UCSD-AML1 (cell line): Measurements from ENCODE around the gene COL20A1.
"Not testable (repeated sequence)": the region's sequence is repeated elsewhere in the genome, so short reads cannot be mapped to it uniquely, and the experiment has no call there.

Source experiments
- DNase-seq: peaks from one replicate; lab custom pipeline; 2025; ENCODE audit not compliant: unreplicated experiment; lab: John Stamatoyannopoulos, UW

Gene COL20A1

DNA sequence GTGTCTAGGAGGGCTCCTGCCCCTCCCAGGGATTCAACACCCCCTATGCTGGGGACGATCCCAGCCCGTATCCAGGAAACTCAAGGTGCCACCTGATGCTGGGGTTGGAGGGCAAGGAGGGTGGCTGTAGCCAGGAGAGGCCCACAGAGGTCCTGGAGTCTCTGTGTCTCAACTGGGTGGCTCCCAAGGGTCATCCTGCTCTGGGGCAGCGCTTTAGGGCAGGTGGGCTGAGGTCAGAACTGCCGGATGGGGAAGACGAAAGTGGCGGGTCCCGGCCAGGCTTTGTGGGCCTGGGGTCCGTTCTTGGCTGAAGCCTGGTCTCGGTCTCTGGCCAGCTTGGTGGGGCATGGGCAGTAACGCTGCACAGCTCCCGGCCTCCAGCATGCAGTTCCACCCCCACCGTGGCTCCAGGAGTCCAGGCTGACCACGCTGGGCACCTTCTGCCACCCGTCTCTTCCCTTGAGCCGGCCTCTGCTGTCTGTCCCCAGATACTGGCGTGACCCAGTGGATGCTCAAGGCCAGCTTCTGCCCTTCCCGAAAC, 2.8 kb upstream of the COL20A1 start:
- DNase-seq, result no peak

DNA sequence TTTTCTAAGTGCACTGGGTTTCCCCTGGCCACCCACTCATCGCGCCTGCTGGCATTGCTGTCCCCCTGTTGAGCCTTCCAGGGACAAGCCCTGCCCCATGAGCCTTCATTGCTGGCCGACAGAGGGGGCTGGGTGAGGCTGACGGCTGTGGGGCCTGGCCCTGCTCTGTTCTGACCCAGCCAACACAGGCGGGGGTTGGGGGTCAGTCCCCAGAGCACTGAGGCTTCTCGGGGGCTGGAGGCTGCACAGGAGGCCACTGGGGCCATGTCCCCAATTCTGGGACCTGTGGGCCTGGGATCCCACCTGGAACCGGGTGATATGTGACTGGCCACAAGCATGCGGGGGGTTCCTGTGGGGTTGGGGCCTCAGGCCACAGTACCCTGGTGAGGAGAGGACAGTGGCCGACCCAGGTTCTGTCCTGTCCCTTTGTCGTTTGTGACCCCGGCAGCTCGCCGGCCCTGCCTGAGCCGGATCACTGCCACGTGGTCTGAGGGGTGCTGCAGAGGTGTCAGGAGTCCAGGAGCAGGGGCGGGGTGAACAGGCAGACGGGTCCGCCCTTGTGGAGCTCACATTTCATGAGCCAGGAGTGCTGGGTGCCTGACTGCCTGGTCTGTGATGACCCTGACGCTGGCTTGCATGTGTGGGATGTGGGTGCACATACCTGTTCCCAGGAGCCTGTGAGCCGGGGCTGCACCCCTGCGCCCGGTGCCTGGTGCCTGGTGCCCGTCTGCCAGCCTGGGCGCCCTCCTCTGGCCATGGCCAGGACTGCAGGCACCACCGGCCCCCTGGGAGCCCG, 2.1 kb upstream of the COL20A1 start:
- DNase-seq, result peak; percentile 23

- DNase-seq, result no peak
Measured at GRCh38 chr20:63291811-63292210, 1.2 kb upstream of the COL20A1 start.

DNA sequence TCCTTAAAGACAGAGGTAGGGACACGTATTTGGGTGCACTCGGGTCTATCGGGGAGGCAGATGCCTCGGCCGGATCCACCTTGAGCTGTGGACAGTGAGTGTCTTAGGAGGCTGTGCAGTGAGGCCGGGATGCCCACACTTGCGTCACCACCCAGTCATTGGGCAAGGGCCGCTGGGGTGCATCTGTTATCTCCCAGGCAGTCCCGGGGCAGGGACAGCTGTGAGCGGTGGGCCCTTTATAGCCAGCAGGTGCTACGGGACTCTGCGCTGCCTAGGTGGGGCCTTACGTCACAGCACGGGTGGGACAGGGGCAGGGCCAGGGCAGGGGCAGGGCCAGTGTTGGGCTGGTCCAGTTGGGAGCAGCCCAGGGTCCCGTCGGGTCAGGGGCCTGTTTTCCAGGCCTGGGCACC, 689 bp upstream of the COL20A1 start:
- no peak for DNase-seq

DNA sequence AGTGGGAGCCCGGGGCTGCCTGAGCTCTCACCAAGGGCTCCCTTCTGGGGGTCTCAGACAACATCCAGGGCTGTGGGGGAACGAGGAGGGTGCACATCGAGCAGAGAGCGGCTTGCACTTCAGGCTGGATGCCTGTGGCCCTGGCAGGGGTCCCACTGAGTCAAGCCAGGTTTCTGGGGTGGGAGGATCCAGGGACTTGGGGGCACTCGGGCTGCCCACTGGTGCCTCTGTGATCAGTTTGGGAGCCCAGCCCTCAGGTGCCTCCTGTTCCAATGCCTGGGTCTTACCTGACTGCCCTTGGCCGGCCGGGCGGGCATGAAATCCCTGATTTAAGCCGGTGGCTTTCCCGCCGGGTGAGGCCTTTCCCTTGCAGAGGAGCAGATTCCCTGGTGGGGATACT, 470 bp downstream of the COL20A1 start:
- DNase-seq, result no peak

DNA sequence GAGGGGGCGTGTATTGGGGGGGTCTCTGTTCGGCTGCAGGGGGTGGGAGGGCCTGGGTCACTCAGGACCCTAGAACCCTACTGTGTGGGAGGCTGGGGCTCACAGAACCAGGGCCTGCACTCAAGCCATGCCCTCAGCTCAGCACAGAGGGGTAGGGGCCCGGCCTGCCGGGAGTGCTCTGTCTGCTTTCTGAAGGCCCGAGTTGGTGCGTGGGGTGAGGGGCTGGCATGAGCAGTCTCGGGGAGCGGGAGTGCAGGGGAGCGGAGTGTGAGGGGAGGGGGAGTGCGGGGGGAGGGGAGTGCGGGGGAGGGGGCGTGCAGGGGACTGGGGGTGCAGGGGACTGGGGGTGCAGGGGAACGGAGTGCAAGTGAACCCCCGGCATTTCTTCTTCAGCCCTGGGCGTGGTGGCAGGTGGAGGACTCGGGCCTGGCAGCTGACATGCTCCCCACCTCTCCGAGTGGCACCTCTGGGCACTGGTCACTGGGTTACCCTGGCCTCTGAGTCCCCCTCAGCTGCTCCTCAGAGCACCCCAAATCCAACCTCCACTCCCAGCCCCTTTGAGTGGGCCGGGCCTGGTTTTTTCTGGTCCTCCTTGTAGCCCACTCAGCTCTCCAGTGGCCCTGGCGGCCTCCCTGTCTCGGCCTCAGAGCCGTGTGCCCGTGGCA, 1.0 kb downstream of the COL20A1 start:
- no peak for DNase-seq

- no peak for DNase-seq
Measured at GRCh38 chr20:63294536-63294900, 1.5 kb downstream of the COL20A1 start.

- no peak for DNase-seq
Measured at GRCh38 chr20:63295018-63295417, 2.0 kb downstream of the COL20A1 start.

- no peak for DNase-seq
Measured at GRCh38 chr20:63295422-63295821, 2.4 kb downstream of the COL20A1 start.

- no peak for DNase-seq
Measured at GRCh38 chr20:63295846-63296245, 2.9 kb downstream of the COL20A1 start.

DNA sequence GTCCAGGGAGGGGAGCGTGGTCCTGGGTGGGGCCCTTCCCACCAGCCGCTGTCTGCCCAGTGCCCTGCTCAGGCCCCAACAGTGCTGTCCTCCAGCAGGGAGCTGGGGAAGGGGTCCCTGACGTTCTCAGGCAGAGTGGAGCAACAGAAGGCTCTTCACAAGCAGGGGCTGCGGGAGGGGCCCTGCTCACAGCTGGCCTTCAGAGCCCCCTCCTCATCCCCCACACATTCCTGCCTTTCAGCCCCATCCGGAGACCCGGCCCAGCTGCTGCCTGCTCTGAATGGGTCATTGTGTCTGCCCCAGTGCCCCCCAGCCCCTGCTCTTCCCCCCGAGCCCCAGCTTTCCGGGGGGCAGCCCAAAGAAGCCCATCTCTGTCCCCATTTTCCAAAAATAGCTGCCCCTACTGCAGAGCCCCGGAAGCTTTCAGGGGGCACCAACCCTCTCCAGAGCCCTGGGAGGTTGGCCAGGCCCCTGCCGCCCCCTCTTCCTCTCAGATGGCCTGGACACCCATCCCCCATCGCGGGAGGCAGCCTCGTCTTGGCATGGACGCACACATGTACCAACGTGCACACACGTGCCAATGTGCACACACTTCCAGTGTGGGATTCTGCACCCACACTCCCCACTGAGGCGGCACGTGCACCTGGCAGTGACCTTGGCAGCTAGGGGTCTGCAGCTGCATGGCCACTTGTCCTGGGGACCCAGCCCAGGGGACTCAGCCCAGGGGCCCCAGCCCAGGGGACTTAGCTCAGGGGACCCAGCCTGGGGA, 3.7 kb downstream of the COL20A1 start:
- no peak for DNase-seq

DNA sequence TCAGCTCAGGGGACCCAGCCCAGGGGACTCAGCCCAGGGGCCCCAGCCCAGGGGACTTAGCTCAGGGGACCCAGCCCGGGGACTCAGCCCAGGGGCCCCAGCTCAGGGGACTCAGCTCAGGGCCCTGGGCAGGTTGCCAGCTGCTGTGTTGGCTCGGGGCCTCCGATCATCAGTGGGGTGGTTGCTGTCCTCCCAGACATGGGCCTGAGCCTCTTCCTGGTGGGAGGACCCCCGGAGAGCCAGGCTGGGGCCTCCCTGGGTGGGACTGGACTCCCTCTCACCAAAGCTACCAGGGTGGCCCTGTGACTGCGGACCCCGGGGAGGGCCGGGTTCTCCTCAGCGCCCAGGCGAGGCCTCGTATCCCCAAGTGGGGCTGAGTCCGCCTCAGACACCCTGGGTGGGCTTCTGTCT, 4.4 kb downstream of the COL20A1 start:
- DNase-seq, result no peak

DNA sequence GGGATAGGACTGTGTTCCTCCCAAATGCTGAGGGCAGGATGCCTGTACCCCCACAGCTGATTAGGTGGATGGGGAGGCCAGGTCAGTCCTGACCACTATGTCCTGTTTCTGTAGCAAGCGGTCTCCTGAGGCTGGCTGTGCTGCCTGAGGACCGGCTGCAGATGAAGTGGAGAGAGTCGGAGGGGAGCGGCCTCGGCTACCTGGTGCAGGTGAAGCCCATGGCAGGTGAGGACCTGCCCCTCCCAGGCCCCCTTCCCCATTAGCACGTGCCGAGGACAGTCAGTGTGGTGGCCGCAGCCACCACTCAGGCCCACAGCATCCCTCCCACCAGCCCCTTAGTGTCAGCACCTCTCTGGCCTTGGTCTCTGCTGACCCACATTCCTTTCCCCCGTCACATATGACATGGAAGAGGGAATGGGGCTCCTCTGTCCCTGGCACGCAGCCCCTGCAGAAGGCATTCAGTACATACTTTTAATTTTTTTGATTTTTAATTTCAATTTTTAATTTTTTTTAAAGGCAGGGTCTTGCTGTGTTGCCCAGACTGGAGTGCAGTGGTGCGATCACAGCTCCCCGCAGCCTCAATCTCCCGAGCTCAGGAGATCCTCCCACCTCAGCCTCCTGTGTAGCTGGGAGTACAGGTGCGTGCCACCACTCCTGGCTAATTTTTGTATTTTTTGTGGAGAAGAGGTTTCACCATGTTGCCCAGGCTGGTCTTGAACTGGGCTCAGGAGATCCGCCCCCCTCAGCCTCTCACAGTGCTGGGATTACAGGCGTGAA, 5.0 kb downstream of the COL20A1 start:
- DNase-seq, result no peak

- no peak for DNase-seq
Measured at GRCh38 chr20:63298731-63299312, 5.8 kb downstream of the COL20A1 start.

DNA sequence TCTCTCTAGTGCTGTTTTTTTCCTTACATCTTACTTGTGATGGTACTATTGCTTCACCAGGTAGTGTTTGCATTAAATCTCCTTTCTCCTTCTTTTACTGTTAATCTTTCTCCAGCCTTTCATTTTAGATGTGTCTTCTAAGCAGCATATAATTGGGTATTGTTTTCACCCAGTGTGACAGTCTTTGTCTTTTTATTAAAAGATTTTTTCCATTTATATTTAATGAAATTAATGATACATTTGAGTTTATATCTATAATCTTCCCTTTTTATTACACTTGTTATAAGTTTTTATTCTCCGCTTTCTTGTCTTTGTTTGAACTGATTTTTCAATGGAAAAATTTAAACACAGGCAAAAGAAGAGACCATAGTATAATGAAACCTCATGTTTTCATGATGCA, 8.7 kb downstream of the COL20A1 start:
- DNase-seq, result no peak

DNA sequence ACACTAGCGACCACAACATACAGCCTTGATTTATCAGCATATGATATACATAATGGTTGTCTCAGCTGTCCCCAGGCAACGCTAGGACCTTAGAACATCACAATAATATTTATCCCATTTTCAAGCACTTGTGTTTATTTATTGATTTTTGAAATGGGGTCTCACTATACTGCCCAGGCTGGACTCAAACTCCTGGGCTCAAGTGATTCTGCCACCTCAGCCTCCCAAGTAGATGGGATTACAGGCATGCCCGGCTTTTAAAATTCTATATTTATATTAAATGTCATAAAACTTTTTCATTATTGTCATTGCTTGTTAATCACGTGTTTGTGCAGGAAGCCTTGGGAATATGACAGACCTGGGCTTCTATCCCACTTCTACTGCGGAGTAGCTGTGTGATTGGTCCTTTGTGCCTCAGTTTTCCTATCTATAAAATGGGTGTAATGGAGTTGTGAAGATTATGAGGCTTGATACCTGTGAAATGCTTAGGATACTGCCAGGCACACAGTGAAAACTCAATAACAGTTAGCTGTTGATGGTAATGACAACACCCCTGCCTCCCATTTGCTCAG, 10.2 kb downstream of the COL20A1 start:
- DNase-seq, result no peak

DNA sequence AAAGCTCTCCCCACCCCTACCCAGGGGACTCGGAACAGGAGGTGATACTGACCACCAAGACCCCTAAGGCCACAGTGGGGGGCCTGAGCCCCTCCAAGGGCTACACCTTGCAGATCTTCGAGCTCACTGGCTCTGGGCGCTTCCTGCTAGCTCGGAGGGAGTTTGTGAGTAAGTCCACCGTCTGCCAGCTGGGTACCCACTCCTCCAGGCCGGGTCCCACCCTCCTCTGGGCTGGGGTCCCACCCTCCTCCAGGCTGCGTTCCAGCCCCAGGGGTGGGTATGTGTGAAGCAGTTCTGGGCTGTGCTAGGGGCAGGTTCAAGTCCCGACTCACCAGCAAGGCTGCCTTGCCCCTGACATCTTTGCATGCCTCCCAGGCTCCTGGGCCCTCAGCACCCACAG, 12.4 kb downstream of the COL20A1 start:
- DNase-seq, result no peak

DNA sequence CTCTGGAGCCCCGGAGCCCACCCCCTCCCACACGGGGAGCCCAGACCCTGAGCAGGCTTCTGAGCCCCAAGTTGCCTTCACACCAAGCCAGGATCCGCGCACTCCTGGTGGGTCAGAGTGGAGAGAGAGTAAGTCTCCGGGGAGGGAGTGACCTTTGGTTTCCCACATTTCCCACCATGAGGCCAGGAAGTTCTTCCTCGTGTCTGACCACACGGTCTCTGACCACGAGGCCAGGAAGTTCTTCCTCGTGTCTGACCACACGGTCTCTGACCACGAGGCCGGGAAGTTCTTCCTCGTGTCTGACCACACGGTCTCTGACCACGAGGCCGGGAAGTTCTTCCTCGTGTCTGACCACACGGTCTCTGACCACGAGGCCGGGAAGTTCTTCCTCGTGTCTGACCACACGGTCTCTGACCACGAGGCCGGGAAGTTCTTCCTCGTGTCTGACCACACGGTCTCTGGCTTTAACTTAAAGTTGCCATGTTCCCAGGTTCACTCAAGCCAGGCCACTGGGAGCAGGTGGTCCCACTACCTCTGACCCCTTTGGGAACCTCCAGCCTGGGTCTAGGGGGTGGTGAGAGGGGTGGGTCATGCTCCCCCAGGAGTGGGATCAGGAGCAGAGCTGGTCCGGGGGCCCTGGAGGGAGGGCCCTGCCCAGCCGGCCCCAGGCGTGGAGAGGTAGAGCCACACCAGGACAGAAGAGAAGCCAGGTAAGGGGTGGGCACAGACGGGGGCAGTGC, 13.1 kb downstream of the COL20A1 start:
- not testable (repeated sequence) for DNase-seq

GRCh38 chr20:63306673-63307537, 13.9 kb downstream of the COL20A1 start:
- DNase-seq, result no peak
